Measurements from ENCODE around the gene ATOSB.

The ATOSB gene

GRCh38 chr9:35097573-35097972, 18.1 kb downstream of the ATOSB start:
- no peak for DNase-seq (ENCODE audit: low read depth, low spot score)
- Histone ChIP-seq H3K36me3 (ENCODE audit: insufficient read depth, insufficient read length, low read length) (peaks cover 57% of the 10 kb centered on the region), H3K9me3 (ENCODE audit: insufficient read depth, low read length) (no peaks in the 10 kb centered on the region), H3K9ac (ENCODE audit: insufficient read length, low read depth) (no peak overlapping the region), H3K27me3 (ENCODE audit: insufficient read depth, insufficient read length) (no peaks in the 10 kb centered on the region), H3K4me3 (ENCODE audit: insufficient read length, low read depth) (no peak overlapping the region), H3K4me1 (ENCODE audit: insufficient read depth, insufficient read length) (no peaks in the 10 kb centered on the region)
- no peak for TF ChIP-seq YY1 (IDR thresholded peaks at IDR 0.05; ENCODE audit: insufficient read depth, insufficient read length)
- no peak for TF ChIP-seq ZNF274 (IDR thresholded peaks at IDR 0.05; ENCODE audit: low read depth, low read length)
- TF ChIP-seq SUZ12 (IDR thresholded peaks at IDR 0.05; ENCODE audit: extremely low read depth, insufficient read depth, insufficient read length): no peak

GRCh38 chr9:35096035-35096849, 19.4 kb downstream of the ATOSB start, which contains the start of gene PIGO:
Gene PIGO, minus strand, starts transcription at chr9:35096591. Its CDS starts 1,026 bp downstream, at chr9:35095565.
- TF ChIP-seq SUZ12 (IDR thresholded peaks at IDR 0.05; ENCODE audit: extremely low read depth, insufficient read depth, insufficient read length) (no peak), YY1 (IDR thresholded peaks at IDR 0.05; ENCODE audit: insufficient read depth, insufficient read length) (no peak), ZNF274 (IDR thresholded peaks at IDR 0.05; ENCODE audit: low read depth, low read length) (no peak)
- H3K9ac ChIP-seq (ENCODE audit: insufficient read length, low read depth): peak within 1 kb of the TSS; percentile 97
- DNase-seq (ENCODE audit: low read depth, low spot score): peak; percentile 84
- H3K36me3 ChIP-seq (ENCODE audit: insufficient read depth, insufficient read length, low read length): peaks cover 61% of the 10 kb centered on the region
- no peaks in the 10 kb centered on the region for H3K4me1 ChIP-seq (ENCODE audit: insufficient read depth, insufficient read length)
- H3K4me3 ChIP-seq (ENCODE audit: insufficient read length, low read depth): peak within 1 kb of the TSS; percentile 85
- no peaks in the 10 kb centered on the region for H3K27me3 ChIP-seq (ENCODE audit: insufficient read depth, insufficient read length)
- H3K9me3 ChIP-seq (ENCODE audit: insufficient read depth, low read length): no peaks in the 10 kb centered on the region

- H3K27me3 ChIP-seq (ENCODE audit: insufficient read depth, insufficient read length): no peaks in the 10 kb centered on the region
- DNase-seq (ENCODE audit: low read depth, low spot score): no peak
- peaks cover 88% of the 10 kb centered on the region for H3K36me3 ChIP-seq (ENCODE audit: insufficient read depth, insufficient read length, low read length)
- H3K4me1 ChIP-seq (ENCODE audit: insufficient read depth, insufficient read length): no peaks in the 10 kb centered on the region
- H3K9ac ChIP-seq (ENCODE audit: insufficient read length, low read depth): no peak overlapping the region
- TF ChIP-seq SUZ12 (IDR thresholded peaks at IDR 0.05; ENCODE audit: extremely low read depth, insufficient read depth, insufficient read length) (no peak), ZNF274 (IDR thresholded peaks at IDR 0.05; ENCODE audit: low read depth, low read length) (no peak), YY1 (IDR thresholded peaks at IDR 0.05; ENCODE audit: insufficient read depth, insufficient read length) (no peak)
- no peak overlapping the region for H3K4me3 ChIP-seq (ENCODE audit: insufficient read length, low read depth)
- H3K9me3 ChIP-seq (ENCODE audit: insufficient read depth, low read length): no peaks in the 10 kb centered on the region
Observed at GRCh38 chr9:35091536-35091935, 24.1 kb downstream of the ATOSB start.

- no peak overlapping the region for H3K9ac ChIP-seq (ENCODE audit: insufficient read length, low read depth)
- no peaks in the 10 kb centered on the region for H3K27me3 ChIP-seq (ENCODE audit: insufficient read depth, insufficient read length)
- H3K9me3 ChIP-seq (ENCODE audit: insufficient read depth, low read length): no peaks in the 10 kb centered on the region
- DNase-seq (ENCODE audit: low read depth, low spot score): no peak
- TF ChIP-seq ZNF274 (IDR thresholded peaks at IDR 0.05; ENCODE audit: low read depth, low read length) (no peak), YY1 (IDR thresholded peaks at IDR 0.05; ENCODE audit: insufficient read depth, insufficient read length) (no peak), SUZ12 (IDR thresholded peaks at IDR 0.05; ENCODE audit: extremely low read depth, insufficient read depth, insufficient read length) (no peak)
- no peak overlapping the region for H3K4me3 ChIP-seq (ENCODE audit: insufficient read length, low read depth)
- no peaks in the 10 kb centered on the region for H3K4me1 ChIP-seq (ENCODE audit: insufficient read depth, insufficient read length)
- H3K36me3 ChIP-seq (ENCODE audit: insufficient read depth, insufficient read length, low read length): peaks cover 89% of the 10 kb centered on the region
Observed at GRCh38 chr9:35089434-35089833, 26.2 kb downstream of the ATOSB start.

GRCh38 chr9:35085078-35085477, 30.6 kb downstream of the ATOSB start:
- no peak overlapping the region for H3K4me3 ChIP-seq (ENCODE audit: insufficient read length, low read depth)
- H3K27me3 ChIP-seq (ENCODE audit: insufficient read depth, insufficient read length): no peaks in the 10 kb centered on the region
- H3K4me1 ChIP-seq (ENCODE audit: insufficient read depth, insufficient read length): peaks cover 2% of the 10 kb centered on the region
- H3K36me3 ChIP-seq (ENCODE audit: insufficient read depth, insufficient read length, low read length): peaks cover 46% of the 10 kb centered on the region
- no peaks in the 10 kb centered on the region for H3K9me3 ChIP-seq (ENCODE audit: insufficient read depth, low read length)
- no peak for DNase-seq (ENCODE audit: low read depth, low spot score)
- TF ChIP-seq ZNF274 (IDR thresholded peaks at IDR 0.05; ENCODE audit: low read depth, low read length) (no peak), YY1 (IDR thresholded peaks at IDR 0.05; ENCODE audit: insufficient read depth, insufficient read length) (no peak), SUZ12 (IDR thresholded peaks at IDR 0.05; ENCODE audit: extremely low read depth, insufficient read depth, insufficient read length) (no peak)
- H3K9ac ChIP-seq (ENCODE audit: insufficient read length, low read depth): no peak overlapping the region

- Histone ChIP-seq H3K4me3 (ENCODE audit: insufficient read length, low read depth) (peak within 1 kb of the TSS; percentile 79), H3K4me1 (ENCODE audit: insufficient read depth, insufficient read length) (peaks cover 8% of the 10 kb centered on the region), H3K27me3 (ENCODE audit: insufficient read depth, insufficient read length) (no peaks in the 10 kb centered on the region), H3K9me3 (ENCODE audit: insufficient read depth, low read length) (no peaks in the 10 kb centered on the region), H3K9ac (ENCODE audit: insufficient read length, low read depth) (peak within 1 kb of the TSS; percentile 84), H3K36me3 (ENCODE audit: insufficient read depth, insufficient read length, low read length) (peaks cover 38% of the 10 kb centered on the region)
- TF ChIP-seq ZNF274 (IDR thresholded peaks at IDR 0.05; ENCODE audit: low read depth, low read length) (no peak), YY1 (IDR thresholded peaks at IDR 0.05; ENCODE audit: insufficient read depth, insufficient read length) (no peak), SUZ12 (IDR thresholded peaks at IDR 0.05; ENCODE audit: extremely low read depth, insufficient read depth, insufficient read length) (no peak)
- DNase-seq (ENCODE audit: low read depth, low spot score): peak; percentile 91
Observed at GRCh38 chr9:35079426-35080341, 36.0 kb downstream of the ATOSB start, which contains the start of gene FANCG. Gene FANCG, minus strand, starts transcription at chr9:35079942. Its CDS starts 418 bp downstream, at chr9:35079524.

All from NT2/D1 (cell line).